H1 (cell line): ENCODE measurements around the gene ASCC3.

Source experiments
- BRCA1 ChIP-seq: IDR thresholded peaks from 2 replicates; pipeline ENCODE4 v1.6.1; 2012; ENCODE audit warnings: low read depth, low read length, improper control_type of control experiment
- EP300 ChIP-seq, 2 experiments: IDR thresholded peaks; 1 replicate in 1 of 2; 2 replicates in 1 of 2; pipeline ENCODE4 v1.6.1; 2011 to 2012; ENCODE audit warnings: low read depth in 2 of 2, low read length in 2 of 2, mild to moderate bottlenecking in 2 of 2, borderline replicate concordance in 1 of 2, inconsistent platforms in 1 of 2, moderate library complexity in 1 of 2
- GTF2F1 ChIP-seq: IDR thresholded peaks from 2 replicates; pipeline ENCODE4 v1.6.1; 2012; ENCODE audit warnings: low read depth, low read length, improper control_type of control experiment, borderline replicate concordance
- KDM1A ChIP-seq: fragments of 200-600, 300-600 bp; sonication (generic); IDR thresholded peaks from 2 replicates; pipeline ENCODE4 v1.7.1; 2016; ENCODE audit warnings: mild to moderate bottlenecking, low read length, borderline replicate concordance
- PHF8 ChIP-seq: fragments of 200-600 bp; sonication (generic); conservative IDR thresholded peaks from 2 replicates; pipeline ENCODE4 v1.7.1; 2012; ENCODE audit warnings: low read depth, mild to moderate bottlenecking, inconsistent platforms, low read length, moderate library complexity
- POLR2A ChIP-seq, 2 experiments: IDR thresholded peaks; 1 replicate in 1 of 2; 2 replicates in 1 of 2; pipeline ENCODE4 v1.6.1; 2011; ENCODE audit warnings: low read depth in 2 of 2, low read length in 2 of 2, mild to moderate bottlenecking in 2 of 2; ENCODE audit errors: control extremely low read depth in 1 of 2
- POLR2AphosphoS5 ChIP-seq: IDR thresholded peaks from 2 replicates; pipeline ENCODE4 v1.6.1; 2011; ENCODE audit warnings: low read depth, low read length
- RXRA ChIP-seq: IDR thresholded peaks from 2 replicates; pipeline ENCODE4 v1.6.1; 2011; ENCODE audit warnings: low read depth, mild to moderate bottlenecking, low read length, moderate library complexity; ENCODE audit not compliant: insufficient read depth
- SIRT6 ChIP-seq: IDR thresholded peaks from one replicate; pipeline ENCODE4 v1.7.1; 2012; ENCODE audit warnings: low read length, inconsistent platforms
- ZNF274 ChIP-seq: IDR thresholded peaks from 2 replicates; pipeline ENCODE4 v1.7.0; 2012; ENCODE audit warnings: low read length, borderline replicate concordance; ENCODE audit errors: extremely low read depth
- TF ChIP-seq, protein P1 (sequence below), 3 experiments: IDR thresholded peaks; 1 replicate in 2 of 3; 2 replicates in 1 of 3; pipeline versions ENCODE4 v1.5.1 to v1.6.1; 2011; ENCODE audit warnings: low read length in 3 of 3, mild to moderate bottlenecking in 3 of 3, inconsistent platforms in 2 of 3, low read depth in 1 of 3, moderate library complexity in 1 of 3; ENCODE audit not compliant: insufficient read depth in 1 of 3; ENCODE audit errors: control extremely low read depth in 1 of 3
- TF ChIP-seq, protein P2 (sequence below): IDR thresholded peaks from 2 replicates; pipeline ENCODE4 v1.6.1; 2012; ENCODE audit warnings: inconsistent platforms

DNA sequence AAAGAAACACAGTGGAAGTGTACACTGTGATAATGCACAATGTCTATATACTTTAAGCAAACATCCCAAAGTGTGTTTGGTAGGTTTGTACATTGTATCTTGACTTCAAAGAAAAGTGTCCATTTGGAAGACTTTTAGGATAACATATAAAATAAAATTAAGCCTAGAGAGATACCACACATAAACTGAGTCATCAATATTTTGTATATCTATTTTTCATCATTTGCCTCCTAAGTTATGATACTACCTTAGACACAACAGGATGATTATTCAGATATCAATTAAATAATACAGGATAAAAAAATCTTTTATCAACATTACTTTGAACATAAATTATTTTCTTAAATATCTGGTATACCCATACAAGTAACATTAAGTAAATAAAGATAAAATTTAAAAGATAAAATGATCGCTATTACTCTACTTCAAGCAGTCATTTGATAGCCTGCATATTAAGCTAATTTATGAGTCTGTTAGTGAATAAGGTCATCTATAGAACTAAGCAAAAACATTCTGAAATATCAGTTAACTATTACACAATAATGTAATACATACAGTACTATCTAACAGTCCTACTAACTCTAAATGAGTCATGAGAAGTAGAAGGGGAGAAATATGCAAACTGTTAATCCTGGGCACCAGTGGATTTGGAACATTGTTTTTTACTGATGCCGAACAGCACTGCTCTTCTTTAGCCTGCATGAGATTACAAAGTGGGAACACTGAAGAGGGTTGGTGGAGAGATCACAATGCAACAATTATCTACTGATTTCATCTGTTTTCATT is 258.0 kb downstream of the ASCC3 start:
- TF ChIP-seq, protein P1, sequence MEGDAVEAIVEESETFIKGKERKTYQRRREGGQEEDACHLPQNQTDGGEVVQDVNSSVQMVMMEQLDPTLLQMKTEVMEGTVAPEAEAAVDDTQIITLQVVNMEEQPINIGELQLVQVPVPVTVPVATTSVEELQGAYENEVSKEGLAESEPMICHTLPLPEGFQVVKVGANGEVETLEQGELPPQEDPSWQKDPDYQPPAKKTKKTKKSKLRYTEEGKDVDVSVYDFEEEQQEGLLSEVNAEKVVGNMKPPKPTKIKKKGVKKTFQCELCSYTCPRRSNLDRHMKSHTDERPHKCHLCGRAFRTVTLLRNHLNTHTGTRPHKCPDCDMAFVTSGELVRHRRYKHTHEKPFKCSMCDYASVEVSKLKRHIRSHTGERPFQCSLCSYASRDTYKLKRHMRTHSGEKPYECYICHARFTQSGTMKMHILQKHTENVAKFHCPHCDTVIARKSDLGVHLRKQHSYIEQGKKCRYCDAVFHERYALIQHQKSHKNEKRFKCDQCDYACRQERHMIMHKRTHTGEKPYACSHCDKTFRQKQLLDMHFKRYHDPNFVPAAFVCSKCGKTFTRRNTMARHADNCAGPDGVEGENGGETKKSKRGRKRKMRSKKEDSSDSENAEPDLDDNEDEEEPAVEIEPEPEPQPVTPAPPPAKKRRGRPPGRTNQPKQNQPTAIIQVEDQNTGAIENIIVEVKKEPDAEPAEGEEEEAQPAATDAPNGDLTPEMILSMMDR (IDR thresholded peaks at IDR 0.05; ENCODE audit: control extremely low read depth in 1 of 3, insufficient read depth in 1 of 3, low read depth in 1 of 3, low read length in 3 of 3): no peak
- no peak for TF ChIP-seq BRCA1
- TF ChIP-seq EP300 (IDR thresholded peaks at IDR 0.05; ENCODE audit: borderline replicate concordance in 1 of 2, low read depth in 2 of 2, low read length in 2 of 2): no peak
- no peak for TF ChIP-seq ZNF274
- TF ChIP-seq SIRT6: no peak
- no peak for TF ChIP-seq POLR2A (IDR thresholded peaks at IDR 0.05; ENCODE audit: control extremely low read depth in 1 of 2, low read depth in 2 of 2, low read length in 2 of 2)
- no peak for TF ChIP-seq PHF8
- no peak for TF ChIP-seq POLR2AphosphoS5
- TF ChIP-seq GTF2F1: no peak
- TF ChIP-seq, protein P2, sequence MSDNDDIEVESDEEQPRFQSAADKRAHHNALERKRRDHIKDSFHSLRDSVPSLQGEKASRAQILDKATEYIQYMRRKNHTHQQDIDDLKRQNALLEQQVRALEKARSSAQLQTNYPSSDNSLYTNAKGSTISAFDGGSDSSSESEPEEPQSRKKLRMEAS: no peak
- TF ChIP-seq RXRA: no peak
- no peak for TF ChIP-seq KDM1A
